HG03045 (cell line): ENCODE results near the gene TTC38.
A peak's percentile ranks its signal among the peaks of the same experiment; 100 is the strongest.

Source experiments
- ATAC-seq: cut with Tn5 transposase; IDR thresholded peaks from one replicate; pipeline ENCODE4 v1.9.1; 2021; ENCODE audit warnings: mild to moderate bottlenecking, moderate library complexity; ENCODE audit not compliant: unreplicated experiment

TTC38 gene

GRCh38 chr22:46327691-46328465 lies 60.1 kb downstream of the TTC38 start:
- no peak for ATAC-seq

- no peak for ATAC-seq
Measured at GRCh38 chr22:46328797-46329196, 61.0 kb downstream of the TTC38 start.

- no peak for ATAC-seq
Measured at GRCh38 chr22:46329616-46330015, 61.8 kb downstream of the TTC38 start.

GRCh38 chr22:46330426-46330825 lies 62.6 kb downstream of the TTC38 start:
- no peak for ATAC-seq

GRCh38 chr22:46331496-46331895 lies 63.7 kb downstream of the TTC38 start:
- ATAC-seq: no peak

GRCh38 chr22:46335201-46336118 lies 67.7 kb downstream of the TTC38 start, which contains the start of gene TRMU:
TSS of gene TRMU (plus strand) at chr22:46335714. CDS start at chr22:46335765, 51 bp downstream.
- ATAC-seq: peak; percentile 84

GRCh38 chr22:46336119-46337078 lies 68.6 kb downstream of the TTC38 start:
- peak; percentile 12 for ATAC-seq

GRCh38 chr22:46337870-46338269 lies 70.1 kb downstream of the TTC38 start:
- no peak for ATAC-seq

- no peak for ATAC-seq
Measured at GRCh38 chr22:46338636-46339035, 70.8 kb downstream of the TTC38 start.

GRCh38 chr22:46339956-46340355 lies 72.1 kb downstream of the TTC38 start:
- no peak for ATAC-seq

GRCh38 chr22:46340676-46341075 lies 72.9 kb downstream of the TTC38 start:
- no peak for ATAC-seq
